LNCaP clone FGC (cell line): ENCODE data around the gene CSNK1D.

Source experiments
- DNase-seq: peaks from one replicate; pipeline ENCODE4 v3.0.0-alpha.2; 2011; ENCODE audit warnings: low read depth
- H3K4me3 ChIP-seq: 2 replicates; pipeline ENCODE4 v1.5.1; 2011; ENCODE audit warnings: mild to moderate bottlenecking, low read depth, low read length, control low read depth
- CTCF ChIP-seq: IDR thresholded peaks from 2 replicates; pipeline ENCODE4 v1.5.1; 2012; ENCODE audit warnings: mild to moderate bottlenecking; ENCODE audit not compliant: control insufficient read depth, insufficient read depth; ENCODE audit errors: extremely low read depth

CSNK1D gene

GRCh38 chr17:82297280-82297713 lies 23.8 kb upstream of the CSNK1D start:
- peak overlapping the region; percentile 45 for H3K4me3 ChIP-seq
- no peak for TF ChIP-seq CTCF
- DNase-seq: no peak

DNA sequence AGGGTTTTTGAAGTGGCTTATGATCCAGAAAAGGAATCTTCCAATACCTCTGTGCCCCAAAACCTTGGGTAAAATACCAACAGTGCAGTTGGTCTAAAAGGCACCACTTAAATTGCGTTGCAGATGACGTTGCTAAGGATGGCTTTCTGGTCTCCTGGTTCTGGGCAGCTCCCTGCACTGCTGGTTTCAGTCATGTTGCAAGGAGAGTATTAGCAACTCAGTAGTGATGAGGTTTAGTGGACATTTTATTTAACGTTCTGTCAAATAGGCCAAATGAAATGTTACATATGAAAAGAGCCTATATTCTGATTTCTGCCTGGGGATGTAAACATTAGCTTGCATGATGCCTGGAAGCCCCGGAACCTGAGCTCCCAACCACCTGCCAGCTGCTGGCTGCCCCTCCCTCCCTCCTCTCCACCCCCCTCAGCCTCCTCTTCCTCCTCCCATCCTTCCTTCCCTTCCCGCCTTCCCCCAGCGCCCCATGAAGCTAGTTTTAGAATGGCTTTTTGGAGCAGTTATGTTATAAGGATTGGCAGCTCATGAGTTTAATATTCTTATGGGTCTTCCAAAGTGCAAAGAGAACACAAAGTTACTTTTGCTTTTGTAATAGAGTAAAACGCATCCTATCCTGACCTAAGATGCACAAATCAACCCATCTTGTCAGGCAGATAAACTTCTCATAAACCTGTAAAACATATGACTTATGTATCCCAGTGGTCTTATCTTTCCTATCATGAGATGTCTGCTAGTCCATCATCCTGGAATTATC lies 23.2 kb upstream of the CSNK1D start:
- H3K4me3 ChIP-seq: no peak overlapping the region
- no peak for DNase-seq
- TF ChIP-seq CTCF: no peak

- H3K4me3 ChIP-seq: no peak overlapping the region
- DNase-seq: no peak
- TF ChIP-seq CTCF: no peak
Measured at GRCh38 chr17:82295472-82295814, 21.9 kb upstream of the CSNK1D start.

DNA sequence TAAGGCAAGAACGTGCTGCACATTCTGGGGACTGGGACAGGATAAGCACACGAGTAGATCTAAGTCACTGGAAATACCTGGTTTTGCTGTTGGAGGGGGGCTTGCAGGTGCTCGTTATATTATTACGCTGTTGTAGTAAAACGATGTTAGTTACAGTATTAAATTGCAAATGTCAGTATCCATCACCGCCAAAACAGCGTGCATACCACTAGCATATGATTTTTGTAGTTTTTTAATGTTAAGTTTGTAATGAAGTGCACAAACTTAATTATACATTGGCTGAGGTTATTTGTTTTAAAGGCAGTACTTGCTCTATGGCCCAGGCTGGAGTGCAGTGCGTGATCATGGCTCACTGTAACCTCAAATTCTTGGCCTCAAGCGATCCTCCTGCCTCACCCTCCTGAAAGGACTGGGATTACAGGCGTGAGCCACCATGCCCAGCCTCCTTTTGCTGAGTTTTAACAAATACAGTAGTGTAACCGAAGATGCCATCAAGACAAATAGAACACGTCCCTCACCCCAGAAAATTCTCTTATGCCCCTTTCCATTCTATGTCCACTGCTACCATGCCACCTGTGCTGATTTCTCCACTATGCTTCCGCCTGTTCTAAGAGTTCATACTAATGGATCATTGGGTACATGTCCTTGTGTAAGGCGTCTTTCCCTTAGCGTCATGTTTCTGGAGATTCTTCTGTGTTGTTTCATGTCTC lies 20.7 kb upstream of the CSNK1D start:
- TF ChIP-seq CTCF: no peak
- no peak overlapping the region for H3K4me3 ChIP-seq
- no peak for DNase-seq

DNA sequence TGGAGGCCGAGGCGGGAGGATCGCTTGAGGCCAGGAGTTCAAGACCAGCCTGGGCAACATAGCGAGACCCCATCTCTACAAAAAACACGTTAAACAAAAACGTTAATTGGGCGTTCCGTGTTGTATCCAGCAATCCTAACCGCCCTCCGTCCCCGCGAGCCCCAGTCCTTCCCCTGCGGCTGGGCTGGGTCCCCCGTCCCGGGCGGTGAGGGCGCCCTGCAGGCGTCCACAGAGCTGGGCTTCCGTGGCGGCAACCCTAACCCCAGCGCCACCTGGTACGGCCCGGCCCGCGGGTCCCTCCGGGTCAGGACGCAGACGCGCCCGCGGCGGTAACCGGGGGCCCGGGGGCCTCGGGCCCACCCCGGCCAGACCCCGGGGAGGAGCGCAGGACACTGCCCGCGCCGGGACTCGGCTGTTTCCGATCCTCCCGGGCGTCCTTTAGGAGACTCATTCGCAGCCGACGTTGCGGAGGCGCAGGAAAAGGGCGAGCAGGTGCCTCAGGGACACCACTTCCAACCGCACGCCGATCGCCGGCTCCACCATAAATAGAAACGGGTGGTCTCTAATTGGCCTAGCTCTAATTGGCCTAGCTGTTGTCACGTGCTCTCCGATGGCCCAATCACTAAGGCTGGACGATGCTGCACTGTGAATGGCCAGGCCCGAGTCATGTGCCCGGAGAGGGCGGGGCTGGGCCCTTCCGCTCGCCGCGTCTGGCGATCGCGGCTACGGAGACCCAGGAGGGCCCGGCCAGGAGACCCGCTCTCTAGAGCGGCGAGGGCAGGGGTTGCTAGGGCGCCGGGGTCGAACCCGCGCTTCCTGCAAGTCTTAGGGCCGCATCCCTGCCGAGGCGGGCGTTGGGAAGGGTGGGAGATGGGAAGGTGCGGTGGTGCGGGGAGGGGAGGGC lies 19.0 kb upstream of the CSNK1D start:
- no peak for TF ChIP-seq CTCF
- DNase-seq: peak; percentile 96
- peak overlapping the region; percentile 81 for H3K4me3 ChIP-seq

- TF ChIP-seq CTCF: no peak
- H3K4me3 ChIP-seq: peak overlapping the region; percentile 81
- DNase-seq: no peak
Measured at GRCh38 chr17:82291582-82292250, 18.2 kb upstream of the CSNK1D start.
